Neural progenitor cell (in vitro differentiated cells): ENCODE measurements around the gene STRN3.

Experiments used
- EZH2phosphoT487 ChIP-seq: fragments of 200-600 bp; sonication (generic); IDR thresholded peaks from 2 replicates; pipeline ENCODE4 v1.6.1; 2017; ENCODE audit warnings: antibody characterized with exemption
- TF ChIP-seq, protein P1 (sequence below): fragments of 200-600 bp; sonication (generic); IDR thresholded peaks from 2 replicates; pipeline ENCODE4 v1.5.1; 2017; ENCODE audit warnings: antibody characterized with exemption, mild to moderate bottlenecking

GRCh38 chr14:30943694-30944093, 82.5 kb downstream of the STRN3 start:
- TF ChIP-seq, protein P1, sequence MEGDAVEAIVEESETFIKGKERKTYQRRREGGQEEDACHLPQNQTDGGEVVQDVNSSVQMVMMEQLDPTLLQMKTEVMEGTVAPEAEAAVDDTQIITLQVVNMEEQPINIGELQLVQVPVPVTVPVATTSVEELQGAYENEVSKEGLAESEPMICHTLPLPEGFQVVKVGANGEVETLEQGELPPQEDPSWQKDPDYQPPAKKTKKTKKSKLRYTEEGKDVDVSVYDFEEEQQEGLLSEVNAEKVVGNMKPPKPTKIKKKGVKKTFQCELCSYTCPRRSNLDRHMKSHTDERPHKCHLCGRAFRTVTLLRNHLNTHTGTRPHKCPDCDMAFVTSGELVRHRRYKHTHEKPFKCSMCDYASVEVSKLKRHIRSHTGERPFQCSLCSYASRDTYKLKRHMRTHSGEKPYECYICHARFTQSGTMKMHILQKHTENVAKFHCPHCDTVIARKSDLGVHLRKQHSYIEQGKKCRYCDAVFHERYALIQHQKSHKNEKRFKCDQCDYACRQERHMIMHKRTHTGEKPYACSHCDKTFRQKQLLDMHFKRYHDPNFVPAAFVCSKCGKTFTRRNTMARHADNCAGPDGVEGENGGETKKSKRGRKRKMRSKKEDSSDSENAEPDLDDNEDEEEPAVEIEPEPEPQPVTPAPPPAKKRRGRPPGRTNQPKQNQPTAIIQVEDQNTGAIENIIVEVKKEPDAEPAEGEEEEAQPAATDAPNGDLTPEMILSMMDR: no peak
- TF ChIP-seq EZH2phosphoT487: no peak
